Stimulated activated CD4-positive, alpha-beta T cell treated with anti-CD3 and anti-CD28 coated beads, Interleukin-15, amount 100 ng/mL, for 1 hour (primary cell): Measurements from ENCODE around the gene EMID1.

Source experiments
- DNase-seq, 2 donors: peaks; one replicate each; pipeline ENCODE4 v3.0.0-alpha.2; 2020; ENCODE audit warnings: low read depth in 1 of 2, low spot score in 1 of 2

EMID1 gene

DNA sequence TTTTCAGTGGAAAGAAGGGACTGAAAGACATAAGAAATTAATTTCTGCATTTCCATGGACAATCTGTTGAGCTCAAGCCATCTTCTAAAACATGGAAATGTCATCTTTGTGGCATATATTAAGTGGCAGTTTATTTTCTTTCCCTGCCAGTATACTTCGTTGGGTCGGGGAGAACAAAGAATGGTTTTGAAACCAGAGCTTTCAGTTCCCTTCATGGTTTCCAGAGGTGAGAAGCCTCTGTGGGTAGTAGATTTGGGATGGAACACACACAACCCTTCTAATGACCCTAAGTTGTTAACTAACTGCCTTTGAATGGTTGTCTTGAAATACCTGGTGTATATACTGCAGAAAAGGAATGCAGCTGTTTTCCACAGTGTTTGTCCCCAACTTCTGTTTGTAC is 83.1 kb downstream of the EMID1 start:
- DNase-seq: no peak

GRCh38 chr22:29290061-29290460 is 84.4 kb downstream of the EMID1 start:
- DNase-seq: no peak

DNA sequence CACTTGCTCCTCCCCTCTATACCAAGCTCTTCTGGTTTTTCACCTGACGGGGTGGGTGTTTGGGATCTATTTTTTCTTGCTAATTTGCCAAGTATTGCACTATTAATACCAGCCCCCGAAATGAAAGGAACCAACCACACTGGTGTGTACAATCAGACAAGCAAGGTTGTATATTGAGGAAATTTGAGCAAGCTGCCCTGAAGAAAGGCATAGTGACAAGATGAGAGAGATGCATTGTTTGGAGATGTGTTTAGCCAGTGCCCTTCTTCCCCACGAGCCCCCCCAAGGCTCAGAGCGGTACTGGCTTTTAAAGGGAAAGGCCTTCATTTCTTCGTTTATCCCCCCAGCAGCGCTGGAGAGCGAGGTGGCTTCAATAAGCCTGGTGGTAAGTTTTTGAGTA is 85.5 kb downstream of the EMID1 start:
- DNase-seq: no peak

DNA sequence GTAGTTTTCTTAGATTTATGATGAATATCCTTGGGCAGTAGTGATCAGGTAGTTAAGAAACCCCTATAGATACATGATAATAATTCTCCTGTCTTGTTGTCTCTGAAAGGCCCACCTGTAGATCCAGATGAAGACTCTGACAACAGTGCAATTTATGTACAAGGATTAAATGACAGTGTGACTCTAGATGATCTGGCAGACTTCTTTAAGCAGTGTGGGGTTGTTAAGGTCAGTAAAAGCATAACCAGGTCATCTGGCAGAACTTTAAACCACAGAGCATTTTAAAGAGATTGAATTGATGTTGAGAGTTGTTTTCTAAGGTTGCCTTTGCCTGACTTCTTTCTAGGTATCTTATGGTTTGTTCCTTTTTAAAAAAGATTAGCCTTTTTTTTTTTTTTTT is 86.7 kb downstream of the EMID1 start:
- DNase-seq: no peak

- DNase-seq: no peak
These were observed 92.9 kb downstream of the EMID1 start for GRCh38 chr22:29298641-29299040.

DNA sequence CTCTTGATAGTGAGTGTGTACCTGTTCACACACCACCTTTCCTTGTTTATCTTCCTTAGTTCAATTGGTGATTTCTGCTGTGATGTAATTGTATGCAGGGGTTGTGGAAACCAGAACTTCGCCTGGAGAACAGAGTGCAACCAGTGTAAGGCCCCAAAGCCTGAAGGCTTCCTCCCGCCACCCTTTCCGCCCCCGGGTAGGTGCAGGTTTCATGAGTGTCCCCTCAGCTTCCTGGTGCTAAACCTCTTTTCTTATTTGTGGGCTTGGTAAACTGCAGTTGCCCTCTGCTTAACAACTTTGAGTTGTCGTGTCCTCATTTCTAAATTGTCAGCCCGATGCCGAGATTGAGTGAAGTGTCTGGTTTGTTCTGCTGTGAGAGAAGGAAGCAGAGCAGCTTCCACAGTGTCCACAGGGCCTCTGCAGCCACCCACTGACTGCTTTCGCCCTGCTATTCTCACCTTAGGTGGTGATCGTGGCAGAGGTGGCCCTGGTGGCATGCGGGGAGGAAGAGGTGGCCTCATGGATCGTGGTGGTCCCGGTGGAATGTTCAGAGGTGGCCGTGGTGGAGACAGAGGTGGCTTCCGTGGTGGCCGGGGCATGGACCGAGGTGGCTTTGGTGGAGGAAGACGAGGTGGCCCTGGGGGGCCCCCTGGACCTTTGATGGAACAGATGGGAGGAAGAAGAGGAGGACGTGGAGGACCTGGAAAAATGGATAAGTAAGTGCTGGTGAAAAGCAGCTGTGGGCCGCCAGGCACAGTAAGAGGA is 93.6 kb downstream of the EMID1 start:
- DNase-seq: no peak

GRCh38 chr22:29300467-29300806 is 94.7 kb downstream of the EMID1 start:
- no peak for DNase-seq

- no peak for DNase-seq
These were observed 95.3 kb downstream of the EMID1 start for GRCh38 chr22:29300807-29301601.

- DNase-seq: no peak
These were observed 96.2 kb downstream of the EMID1 start for GRCh38 chr22:29301716-29302401.

DNA sequence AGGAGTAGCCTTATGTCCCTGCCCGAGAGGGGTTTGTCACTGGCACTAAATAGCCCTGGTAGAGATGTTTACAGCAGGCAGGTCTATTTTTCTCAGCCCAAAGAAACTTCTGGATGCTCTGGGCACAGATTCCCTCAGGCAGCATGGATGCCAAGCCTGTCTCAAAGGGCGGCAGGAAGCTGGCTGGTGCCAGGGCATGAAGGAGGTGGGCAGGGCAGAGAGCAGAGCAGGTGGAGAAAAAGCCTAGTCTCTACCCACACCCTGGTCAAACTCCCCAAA is 96.6 kb downstream of the EMID1 start:
- DNase-seq: no peak

DNA sequence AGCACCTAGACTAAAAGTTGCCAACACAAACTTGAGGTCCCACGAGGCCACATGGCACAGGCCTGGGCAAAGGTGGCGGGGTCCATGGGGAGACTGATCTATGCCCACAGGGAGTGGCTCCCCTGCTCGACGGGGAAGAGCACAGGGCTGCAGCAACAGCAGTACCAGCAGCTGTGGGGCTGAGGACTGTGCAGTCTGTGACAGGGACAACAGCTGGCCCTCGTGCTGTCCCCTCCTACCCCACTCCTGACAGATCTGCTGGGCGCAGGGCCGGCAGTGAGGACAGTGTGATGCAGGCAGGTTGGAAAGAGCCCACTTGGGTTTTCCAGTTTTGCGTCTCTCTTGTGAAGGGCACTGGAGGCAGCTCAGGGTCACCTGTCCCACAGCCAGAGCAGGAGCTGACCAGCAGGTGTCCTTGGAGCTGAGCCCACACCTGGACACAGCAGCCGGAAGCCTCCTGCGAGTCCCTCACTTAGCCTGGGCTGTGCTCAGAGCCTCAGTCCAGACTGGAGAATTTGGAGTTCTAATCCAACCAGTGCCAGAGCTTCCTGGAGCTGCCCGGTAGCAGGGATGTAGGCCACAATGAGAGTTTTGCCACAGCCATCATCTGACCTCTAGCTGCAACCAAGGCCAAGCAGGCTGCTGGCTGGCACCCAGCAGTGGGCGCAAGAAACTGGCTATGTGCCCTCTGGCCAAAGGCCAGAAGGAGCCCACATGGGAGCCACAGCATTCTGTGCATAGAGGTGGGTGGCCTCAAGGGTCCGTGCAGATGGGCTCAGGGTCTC is 97.2 kb downstream of the EMID1 start:
- DNase-seq: no peak

GRCh38 chr22:29305836-29306174 is 100.1 kb downstream of the EMID1 start:
- no peak for DNase-seq

GRCh38 chr22:29306175-29306834 is 100.6 kb downstream of the EMID1 start, which contains the start of gene GAS2L1:
TSS of gene GAS2L1 (plus strand) at chr22:29306650. CDS start at chr22:29308106, 1,456 bp downstream.
- DNase-seq: peak in 1 of 2 donors; percentile 31

DNA sequence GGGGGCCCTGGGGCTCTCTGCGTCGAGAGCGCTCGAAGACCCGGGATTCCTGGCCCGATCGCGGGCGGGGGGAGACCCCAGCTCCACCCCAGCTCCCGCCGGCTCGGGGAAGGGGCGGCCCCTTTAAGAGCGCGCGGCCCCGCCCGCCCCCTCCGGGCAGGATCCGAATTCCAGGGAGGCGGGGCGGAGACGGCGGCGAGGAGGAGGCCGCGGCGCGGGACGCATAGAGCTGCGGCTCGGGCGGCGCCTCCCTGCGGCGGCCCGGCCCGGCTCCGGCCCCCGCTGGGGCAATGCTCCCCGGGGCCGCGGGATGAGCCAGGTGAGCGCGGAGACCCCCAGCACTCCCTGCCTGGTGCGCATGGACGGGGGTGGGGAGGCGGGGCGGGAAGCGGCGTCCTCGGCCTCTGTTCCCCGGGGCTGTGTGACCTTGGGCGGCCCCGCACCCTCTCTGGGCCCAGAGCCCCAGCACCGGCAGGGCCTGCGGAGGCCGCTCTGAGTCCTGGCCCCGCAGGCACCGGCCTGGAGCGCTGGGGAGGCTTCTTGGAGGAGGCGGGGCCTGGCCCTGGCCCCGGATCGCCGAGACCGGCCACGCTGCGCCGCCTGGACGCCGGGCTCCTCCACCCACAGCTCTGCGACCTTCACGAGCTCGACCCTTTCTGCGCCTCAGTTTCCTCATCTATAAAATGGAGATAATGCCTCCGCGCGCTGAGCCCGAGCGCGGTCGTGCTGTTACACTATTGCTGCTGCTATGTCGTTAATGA is 101.3 kb downstream of the EMID1 start:
- DNase-seq: peak in 1 of 2 donors; percentile 30

DNA sequence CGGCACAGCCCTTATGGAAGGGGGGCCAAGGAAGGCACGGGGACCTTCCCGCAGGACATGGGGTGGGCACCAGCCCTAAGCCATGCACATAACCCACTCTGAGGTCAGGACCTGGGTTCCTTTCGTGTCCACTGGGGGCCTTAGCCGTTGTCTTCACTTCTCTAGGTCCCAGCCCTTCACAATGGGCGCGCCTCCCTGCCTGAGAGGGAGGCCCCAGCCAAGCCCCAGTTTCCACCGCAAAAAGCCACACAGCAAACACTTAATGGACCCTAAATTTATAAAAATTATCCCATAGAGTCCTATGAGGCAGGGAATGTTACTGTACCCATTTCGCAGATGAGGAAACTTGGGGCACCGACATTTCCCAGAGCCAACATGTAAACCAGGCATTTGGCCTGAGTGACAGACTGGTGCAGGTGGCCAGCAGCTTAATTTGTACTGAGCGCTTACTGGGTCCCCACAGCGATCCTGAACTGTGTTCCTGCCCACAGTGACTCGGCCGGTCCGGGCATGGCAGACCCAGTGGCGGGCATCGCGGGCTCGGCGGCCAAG is 102.0 kb downstream of the EMID1 start:
- DNase-seq: no peak

GRCh38 chr22:29308148-29308790 is 102.6 kb downstream of the EMID1 start:
- DNase-seq: no peak

- no peak for DNase-seq
These were observed 103.1 kb downstream of the EMID1 start for GRCh38 chr22:29308791-29309262.
